NB4 (cell line): ENCODE results near the gene TBC1D23.

ENCODE experiments used
- DNase-seq: peaks from one replicate; pipeline ENCODE4 v3.0.0; 2010; ENCODE audit warnings: low read depth
- H3K4me3 ChIP-seq: one replicate; pipeline ENCODE4 v1.5.1; 2011; ENCODE audit warnings: mild to moderate bottlenecking, low read depth, low read length, moderate library complexity
- CTCF ChIP-seq: IDR thresholded peaks from one replicate; pipeline ENCODE4 v1.5.1; 2012; ENCODE audit warnings: low read depth, low read length
- MYC ChIP-seq: IDR thresholded peaks from 2 replicates; pipeline ENCODE4 v1.6.1; 2011; ENCODE audit warnings: low read depth, low read length
- POLR2A ChIP-seq: IDR thresholded peaks from 2 replicates; pipeline ENCODE4 v1.6.1; 2011; ENCODE audit warnings: mild to moderate bottlenecking; ENCODE audit not compliant: insufficient read length; ENCODE audit errors: extremely low read depth
- TF ChIP-seq, protein P1 (sequence below): IDR thresholded peaks from 2 replicates; pipeline ENCODE4 v1.6.1; 2011; ENCODE audit warnings: low read depth, low read length

Gene TBC1D23

GRCh38 chr3:100289339-100289738, 28.5 kb downstream of the TBC1D23 start:
- peak; percentile 69 for DNase-seq
- H3K4me3 ChIP-seq = no peak overlapping the region
- no peak for TF ChIP-seq MYC
- TF ChIP-seq POLR2A = no peak
- TF ChIP-seq, protein P1, sequence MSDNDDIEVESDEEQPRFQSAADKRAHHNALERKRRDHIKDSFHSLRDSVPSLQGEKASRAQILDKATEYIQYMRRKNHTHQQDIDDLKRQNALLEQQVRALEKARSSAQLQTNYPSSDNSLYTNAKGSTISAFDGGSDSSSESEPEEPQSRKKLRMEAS = no peak
- no peak for TF ChIP-seq CTCF

DNA sequence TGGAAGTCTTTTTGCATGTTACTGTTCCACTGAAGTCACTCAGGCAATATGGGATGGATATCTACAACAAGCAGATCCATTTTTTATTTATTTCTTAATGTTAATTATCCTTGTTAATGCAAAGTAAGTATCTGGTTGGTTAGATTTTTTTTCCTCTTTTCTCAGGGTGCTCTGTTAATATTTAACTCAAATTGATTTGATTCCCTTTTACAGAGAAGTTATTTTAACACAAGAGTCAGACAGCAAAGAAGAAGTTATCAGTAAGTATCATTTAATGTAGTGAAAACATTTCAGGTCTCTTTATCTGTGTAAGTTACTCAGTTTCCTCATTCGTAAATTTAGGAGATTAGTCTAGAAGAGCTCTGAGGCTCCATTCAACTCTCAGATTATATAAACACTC, 34.3 kb downstream of the TBC1D23 start:
- no peak for TF ChIP-seq MYC
- TF ChIP-seq POLR2A = no peak
- no peak for DNase-seq
- no peak overlapping the region for H3K4me3 ChIP-seq

DNA sequence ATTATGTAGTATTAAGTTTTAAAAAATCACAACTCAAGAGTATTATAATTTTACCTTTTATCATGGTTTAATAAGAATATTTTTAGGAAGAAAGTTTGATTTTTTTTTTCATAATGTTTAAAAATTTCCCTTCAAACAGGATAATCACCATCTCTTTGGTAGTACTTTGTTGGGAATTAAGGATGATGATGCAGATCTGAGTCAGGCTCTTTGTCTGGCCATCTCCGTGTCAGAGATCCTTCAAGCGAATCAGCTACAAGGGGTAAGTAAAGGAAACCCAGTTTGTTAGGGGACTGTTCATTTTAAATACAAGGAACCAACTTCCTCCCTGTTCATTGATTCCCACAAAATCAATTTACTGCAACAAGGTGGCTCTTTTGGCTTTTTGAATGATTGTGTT, 37.0 kb downstream of the TBC1D23 start:
- no peak for TF ChIP-seq POLR2A
- no peak for TF ChIP-seq MYC
- no peak for TF ChIP-seq CTCF
- TF ChIP-seq, protein P1 = no peak
- no peak for DNase-seq
- no peak overlapping the region for H3K4me3 ChIP-seq

DNA sequence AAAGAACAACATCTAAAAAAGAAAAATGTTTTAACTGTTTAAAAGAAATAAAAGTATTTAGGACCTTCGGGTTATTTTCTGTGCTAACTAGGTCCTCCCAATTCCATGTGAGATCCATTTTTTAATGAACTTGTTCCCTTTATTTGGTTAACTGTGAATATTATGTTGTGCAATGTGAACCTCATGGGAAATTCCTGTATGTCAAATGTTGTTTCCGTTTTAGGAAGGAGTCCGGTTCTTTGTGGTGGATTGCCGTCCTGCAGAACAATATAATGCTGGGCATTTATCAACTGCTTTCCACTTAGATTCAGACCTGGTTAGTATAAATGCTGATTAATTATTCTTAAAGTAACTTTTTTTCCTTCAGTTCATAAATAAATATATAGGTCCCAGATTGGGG, 38.2 kb downstream of the TBC1D23 start:
- no peak overlapping the region for H3K4me3 ChIP-seq
- no peak for DNase-seq
- no peak for TF ChIP-seq POLR2A
- TF ChIP-seq, protein P1 = no peak
- TF ChIP-seq MYC = no peak
- no peak for TF ChIP-seq CTCF

DNA sequence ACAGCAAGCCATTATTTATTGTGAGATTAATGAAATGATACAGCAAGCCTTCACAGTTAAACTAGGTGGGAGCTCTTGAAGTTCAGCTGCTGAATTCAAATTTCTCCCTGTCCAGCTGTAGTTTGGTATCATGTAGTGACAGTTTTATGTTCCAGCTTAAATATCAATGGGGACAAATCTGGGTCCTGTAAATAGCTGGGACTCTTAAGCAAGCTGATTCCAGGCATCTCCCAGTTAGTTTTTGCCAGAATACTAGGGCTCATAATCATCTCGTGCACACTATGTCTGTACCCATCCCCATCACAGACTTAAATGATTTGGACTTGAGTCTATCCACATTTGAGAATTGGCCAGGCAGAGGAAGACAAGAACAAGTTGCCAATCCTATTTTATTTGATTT, 45.9 kb downstream of the TBC1D23 start:
- TF ChIP-seq CTCF (no peak), POLR2A (no peak), MYC (no peak)
- TF ChIP-seq, protein P1 = no peak
- no peak overlapping the region for H3K4me3 ChIP-seq
- no peak for DNase-seq

- TF ChIP-seq MYC = no peak
- TF ChIP-seq, protein P1 = no peak
- TF ChIP-seq POLR2A = no peak
- TF ChIP-seq CTCF = no peak
- no peak for DNase-seq
- no peak overlapping the region for H3K4me3 ChIP-seq
These were observed 49.7 kb downstream of the TBC1D23 start for GRCh38 chr3:100310355-100310965.
